Gastroesophageal sphincter (tissue), 4 donors: ENCODE data around the gene TADA2B. TPM values are rescaled to one million over a fixed set of nuclear protein-coding genes. Genes with fewer than 3 reads are reported as not detected.

Source experiments
- ATAC-seq: fragments of 150-250 bp; one replicate; pipeline ENCODE4 v1.9.1; 2016; ENCODE audit warnings: mild to moderate bottlenecking, moderate library complexity
- H3K27ac ChIP-seq, 4 donors: fragments of 200-600 bp; sonication (generic) in 3 of 4; 1 replicate in 3 of 4; 2 replicates in 1 of 4; pipeline ENCODE4 v1.5.1; 2016 to 2019
- H3K27me3 ChIP-seq: fragments of 200-600 bp; sonication (generic); one replicate; pipeline ENCODE4 v1.5.1; 2019
- H3K36me3 ChIP-seq, 2 donors: fragments of 200-600 bp; sonication (generic); one replicate each; pipeline ENCODE4 v1.5.1; 2019; ENCODE audit warnings: control low read depth in 1 of 2
- H3K4me1 ChIP-seq, 3 donors: fragments of 200-600 bp; sonication (generic); 1 replicate in 2 of 3; 2 replicates in 1 of 3; pipeline ENCODE4 v1.5.1; 2016 to 2019; ENCODE audit warnings: control low read depth in 2 of 3
- H3K4me3 ChIP-seq, 2 donors: fragments of 200-600 bp; sonication (generic); one replicate each; pipeline ENCODE4 v1.5.1; 2019; ENCODE audit warnings: mild to moderate bottlenecking in 1 of 2, moderate library complexity in 1 of 2
- H3K9me3 ChIP-seq, 3 donors: fragments of 200-600 bp; sonication (generic); one replicate each; pipeline ENCODE4 v1.5.1; 2017 to 2019; ENCODE audit warnings: control low read depth in 2 of 3
- EP300 ChIP-seq: sonication (generic); formaldehyde crosslinking; IDR thresholded peaks from one replicate; pipeline ENCODE4 v1.6.1; 2017; ENCODE audit warnings: antibody characterized with exemption, mild to moderate bottlenecking
- POLR2A ChIP-seq, 2 donors: fragments of 450-650 bp; IDR thresholded peaks; one replicate each; pipeline ENCODE4 v1.6.1; 2017; ENCODE audit warnings: antibody characterized with exemption in 2 of 2, mild to moderate bottlenecking in 2 of 2, moderate library complexity in 1 of 2
- POLR2AphosphoS5 ChIP-seq: sonication (generic); formaldehyde crosslinking; IDR thresholded peaks from one replicate; pipeline ENCODE4 v1.6.1; 2017; ENCODE audit warnings: antibody characterized with exemption
- WGBS, 2 donors: methylation state at CpG; one replicate each; pipeline ENCODE4 v1.1.5; 2018; ENCODE audit warnings: low coverage in 1 of 2; 5-methylcytosine and 5-hydroxymethylcytosine counted together
- total RNA-seq, 4 donors: library from RNA; depleted of rRNA; stranded (reverse); fragments of >200 nt; gene quantifications; one replicate each; pipeline ENCODE4 v1.1.0, GENCODE V29; 2016
- TF ChIP-seq, protein P1 (sequence below), 4 experiments: fragments of 200-600 bp in 2 of 4; fragments of 450-650 bp in 2 of 4; sonication (generic) in 1 of 4; IDR thresholded peaks; one replicate each; pipeline ENCODE4 v1.5.1; 2017 to 2019; ENCODE audit warnings: antibody characterized with exemption in 4 of 4, mild to moderate bottlenecking in 2 of 4, moderate library complexity in 2 of 4

TADA2B gene
- total RNA-seq, 4 donors from 2014 or later, result 20.5 to 37.3 (median 28.1) TPM

DNA sequence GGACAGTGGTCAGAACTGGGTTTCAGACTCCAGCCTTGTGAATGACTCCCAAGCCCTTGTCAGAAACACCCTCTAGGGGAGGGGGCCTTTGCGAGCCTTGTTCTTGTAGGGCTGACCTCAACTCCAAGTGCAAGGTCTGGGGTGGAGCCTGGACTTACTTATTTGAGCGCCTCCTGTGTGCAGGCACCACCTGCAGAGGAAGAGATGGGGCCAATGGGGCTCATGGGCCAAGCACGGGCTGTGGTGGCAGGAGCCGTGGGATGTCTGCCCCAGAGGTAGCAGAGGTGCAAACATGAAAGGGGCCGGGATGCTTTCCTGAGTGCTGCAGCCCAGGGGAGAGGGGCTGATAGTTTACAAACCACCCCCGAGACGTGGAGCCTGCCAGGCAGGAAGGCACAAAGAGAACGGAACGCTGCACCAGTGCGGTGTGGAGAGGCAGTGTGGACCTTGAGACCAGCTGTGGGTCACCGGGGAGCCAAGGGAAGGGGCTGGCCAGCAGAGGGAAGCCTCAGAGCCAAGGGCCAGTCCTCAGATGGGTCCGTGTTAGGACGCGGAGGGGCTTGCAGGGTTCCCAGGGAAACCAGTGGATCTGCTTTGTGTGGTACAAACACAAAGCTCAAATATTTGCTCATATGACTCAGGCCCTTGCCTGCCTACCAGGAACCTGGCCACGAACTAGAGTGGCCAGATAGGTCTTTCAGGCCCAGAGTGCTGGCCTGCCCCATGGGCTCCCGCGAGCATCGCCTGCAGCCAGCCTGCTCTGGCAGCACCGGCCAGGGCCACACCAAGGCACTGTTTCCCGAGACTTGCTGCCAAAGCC lies 8.7 kb upstream of the TADA2B start:
- 60 to 66% methylated on average over 4 to 13 of the region's 20 CpGs for WGBS, 2 donors
- no peak for ATAC-seq
- Histone ChIP-seq H3K27ac (no peak overlapping the region), H3K9me3 (no peaks in the 10 kb centered on the region), H3K4me1 (no peaks in the 10 kb centered on the region), H3K4me3 (no peak overlapping the region), H3K36me3 (peaks cover 0 to 41% of the 10 kb centered on the region in 2 donors), H3K27me3 (no peaks in the 10 kb centered on the region)
- TF ChIP-seq POLR2AphosphoS5, result no peak
- TF ChIP-seq, protein P1, sequence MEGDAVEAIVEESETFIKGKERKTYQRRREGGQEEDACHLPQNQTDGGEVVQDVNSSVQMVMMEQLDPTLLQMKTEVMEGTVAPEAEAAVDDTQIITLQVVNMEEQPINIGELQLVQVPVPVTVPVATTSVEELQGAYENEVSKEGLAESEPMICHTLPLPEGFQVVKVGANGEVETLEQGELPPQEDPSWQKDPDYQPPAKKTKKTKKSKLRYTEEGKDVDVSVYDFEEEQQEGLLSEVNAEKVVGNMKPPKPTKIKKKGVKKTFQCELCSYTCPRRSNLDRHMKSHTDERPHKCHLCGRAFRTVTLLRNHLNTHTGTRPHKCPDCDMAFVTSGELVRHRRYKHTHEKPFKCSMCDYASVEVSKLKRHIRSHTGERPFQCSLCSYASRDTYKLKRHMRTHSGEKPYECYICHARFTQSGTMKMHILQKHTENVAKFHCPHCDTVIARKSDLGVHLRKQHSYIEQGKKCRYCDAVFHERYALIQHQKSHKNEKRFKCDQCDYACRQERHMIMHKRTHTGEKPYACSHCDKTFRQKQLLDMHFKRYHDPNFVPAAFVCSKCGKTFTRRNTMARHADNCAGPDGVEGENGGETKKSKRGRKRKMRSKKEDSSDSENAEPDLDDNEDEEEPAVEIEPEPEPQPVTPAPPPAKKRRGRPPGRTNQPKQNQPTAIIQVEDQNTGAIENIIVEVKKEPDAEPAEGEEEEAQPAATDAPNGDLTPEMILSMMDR (IDR thresholded peaks at IDR 0.05), result no peak
- no peak for TF ChIP-seq POLR2A (IDR thresholded peaks at IDR 0.05)
- no peak for TF ChIP-seq EP300

DNA sequence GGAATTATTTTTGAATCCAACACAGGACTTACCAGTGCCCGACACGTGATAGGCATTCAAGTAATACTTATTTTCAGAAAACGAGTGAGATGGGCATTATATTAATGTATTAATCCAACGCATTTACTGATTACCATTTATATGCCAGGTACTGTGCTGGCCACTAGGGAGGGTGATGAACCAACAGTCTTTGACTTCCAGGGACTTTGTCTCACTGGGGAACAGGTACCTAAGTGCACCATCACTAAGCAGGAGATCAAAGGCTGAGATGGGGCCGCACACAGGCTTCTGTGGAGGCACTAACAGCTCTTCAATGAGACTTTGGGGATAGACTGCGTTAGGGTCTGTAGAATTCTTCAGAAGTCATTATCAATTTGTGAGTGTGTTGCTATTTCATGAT lies 5.7 kb upstream of the TADA2B start:
- no peak overlapping the region for H3K4me3 ChIP-seq
- 62 to 67% methylated on average over 5 to 6 of the region's 6 CpGs for WGBS, 2 donors
- peaks cover 0 to 12% of the 10 kb centered on the region in 2 donors for H3K36me3 ChIP-seq

DNA sequence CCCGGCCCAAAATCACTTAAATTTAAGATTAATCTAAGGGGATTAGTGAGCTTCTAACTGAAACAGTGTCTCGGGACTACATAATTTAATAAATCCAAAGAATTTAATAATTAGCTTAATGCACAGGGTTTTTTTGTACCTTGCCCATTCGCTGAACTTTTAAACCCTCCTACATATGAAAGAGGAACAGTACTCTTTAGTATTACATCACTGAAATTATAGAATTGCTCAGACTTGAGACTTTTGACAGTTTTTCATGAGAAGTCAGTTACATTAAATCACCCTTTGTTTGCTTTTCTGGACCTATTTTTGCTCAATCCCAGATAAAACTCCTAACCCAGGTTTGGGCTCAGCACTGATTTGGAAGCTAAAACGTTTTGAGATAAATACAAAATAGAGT lies 2.4 kb upstream of the TADA2B start:
- ATAC-seq, result no peak
- Histone ChIP-seq H3K9me3 (no peaks in the 10 kb centered on the region), H3K4me3 (no peak overlapping the region), H3K27me3 (no peaks in the 10 kb centered on the region), H3K27ac (no peak overlapping the region), H3K36me3 (no peaks in the 10 kb centered on the region), H3K4me1 (peaks cover 0 to 32% (median 20%) of the 10 kb centered on the region in 3 donors)
- TF ChIP-seq, protein P1 (IDR thresholded peaks at IDR 0.05), result no peak
- TF ChIP-seq EP300 (no peak), POLR2A (IDR thresholded peaks at IDR 0.05) (no peak), POLR2AphosphoS5 (no peak)
- 79 to 86% methylated on average over 3 of the region's 4 CpGs for WGBS, 2 donors

More for the DNA sequence above, 5.7 kb upstream of the TADA2B start:
- ATAC-seq, result no peak
- peaks cover 0 to 14% (median 9%) of the 10 kb centered on the region in 3 donors for H3K4me1 ChIP-seq
- H3K9me3 ChIP-seq, result no peaks in the 10 kb centered on the region
- H3K27ac ChIP-seq, result no peak overlapping the region
- no peaks in the 10 kb centered on the region for H3K27me3 ChIP-seq
- TF ChIP-seq POLR2A (IDR thresholded peaks at IDR 0.05), result no peak
- no peak for TF ChIP-seq POLR2AphosphoS5
- TF ChIP-seq, protein P1 (IDR thresholded peaks at IDR 0.05), result no peak
- no peak for TF ChIP-seq EP300

DNA sequence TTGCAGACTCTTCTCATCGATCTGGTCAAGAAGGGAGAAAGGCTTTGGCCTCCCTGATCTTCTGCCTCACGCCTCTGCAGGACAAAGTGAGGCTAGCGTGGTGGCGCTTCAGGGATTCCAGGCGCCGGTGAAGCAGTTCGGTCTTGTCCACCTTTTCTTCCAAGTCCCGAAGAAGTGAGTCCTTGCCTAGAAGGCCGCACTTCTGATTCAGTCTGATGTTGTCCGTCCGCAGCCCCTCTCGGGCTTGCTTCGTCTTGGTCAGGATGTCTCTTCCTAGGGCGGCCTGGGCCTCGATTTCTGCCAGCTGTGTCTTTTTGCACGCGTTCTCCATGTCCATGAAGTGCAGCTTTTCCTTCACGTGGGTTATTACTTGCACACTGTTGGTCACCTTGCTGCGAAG lies 1.9 kb upstream of the TADA2B start:
- 90 to 95% methylated on average over 4 to 18 of the region's 19 CpGs for WGBS, 2 donors
- no peak overlapping the region for H3K4me3 ChIP-seq
- no peaks in the 10 kb centered on the region for H3K36me3 ChIP-seq
- H3K27ac ChIP-seq, result peak overlapping the region in 1 of 4 donors; percentile 77
- TF ChIP-seq EP300 (no peak), POLR2AphosphoS5 (no peak), POLR2A (IDR thresholded peaks at IDR 0.05) (no peak)
- TF ChIP-seq, protein P1 (IDR thresholded peaks at IDR 0.05), result no peak
- H3K27me3 ChIP-seq, result no peaks in the 10 kb centered on the region
- peaks cover 0 to 37% (median 23%) of the 10 kb centered on the region in 3 donors for H3K4me1 ChIP-seq
- no peaks in the 10 kb centered on the region for H3K9me3 ChIP-seq
- no peak for ATAC-seq
